Right lobe of liver (tissue), 6 donors: Measurements from ENCODE around the gene SGCE. TPM values are rescaled to one million over a fixed set of nuclear protein-coding genes. Genes with fewer than 3 reads are reported as not detected.

Experiments used
- ATAC-seq, 4 donors: fragments of 200-7000 bp; cut with Tn5 transposase; one replicate each; pipeline ENCODE4 v1.9.1; 2020; ENCODE audit warnings: mild to moderate bottlenecking in 4 of 4, moderate library complexity in 4 of 4
- DNase-seq, 3 donors: peaks; one replicate each; pipeline ENCODE4 v3.0.0-alpha.2; 2020
- H3K27ac ChIP-seq, 3 donors: fragments of 200-600 bp; one replicate each; pipeline ENCODE4 v1.8.0; 2022
- H3K27me3 ChIP-seq, 2 donors: fragments of 200-600 bp; one replicate each; pipeline ENCODE4 v1.8.0; 2022
- H3K36me3 ChIP-seq, 4 donors: fragments of 200-600 bp; sonication (generic) in 1 of 4; one replicate each; pipeline versions ENCODE4 v1.5.1 to v1.8.0; 2017 to 2022; ENCODE audit warnings: control low read depth in 1 of 4
- H3K4me1 ChIP-seq, 4 donors: fragments of 200-600 bp; sonication (generic) in 1 of 4; one replicate each; pipeline versions ENCODE4 v1.5.1 to v1.8.0; 2017 to 2022; ENCODE audit warnings: control low read depth in 1 of 4
- H3K4me3 ChIP-seq, 3 donors: fragments of 200-600 bp; one replicate each; pipeline ENCODE4 v1.8.0; 2022
- H3K9me3 ChIP-seq, 4 donors: fragments of 200-600 bp; sonication (generic) in 1 of 4; one replicate each; pipeline versions ENCODE4 v1.5.1 to v1.8.0; 2017 to 2022; ENCODE audit warnings: control low read depth in 1 of 4
- POLR2A ChIP-seq: fragments of 450-650 bp; IDR thresholded peaks from one replicate; pipeline ENCODE4 v1.6.1; 2017; ENCODE audit warnings: antibody characterized with exemption, mild to moderate bottlenecking
- WGBS: methylation state at CpG from one replicate; pipeline ENCODE4 v1.1.6; 2018; ENCODE audit warnings: low coverage, low lambda C conversion rate; ENCODE audit not compliant: insufficient coverage; ENCODE audit errors: missing lambda C conversion rate; 5-methylcytosine and 5-hydroxymethylcytosine counted together
- intact Hi-C, 2 donors: fragments of 100-400 bp; cut with DNase I; formaldehyde crosslinking; loops; one replicate each; pipeline versions ENCODE4 v1.11.2 to v1.14.1; 2022
- total RNA-seq, 6 experiments: library from RNA; depleted of rRNA in 2 of 6; stranded (reverse); fragments of >200 nt in 2 of 6; fragmentation: NEBNext Ultra II Directional in 3 of 6; extraction: Animal tissue kit (Norgen Biotek cat#: 25700) in 3 of 6; gene quantifications; one replicate each; pipeline versions ENCODE4 v1.1.0 to v1.2.4, GENCODE V29; 2016 to 2023
- TF ChIP-seq, protein P1 (sequence below), 4 donors: fragments of 200-600 bp in 3 of 4; fragments of 450-650 bp in 1 of 4; IDR thresholded peaks; one replicate each; pipeline versions ENCODE4 v1.5.1 to v1.8.0; 2016 to 2022; ENCODE audit warnings: antibody characterized with exemption in 4 of 4, mild to moderate bottlenecking in 2 of 4
- donor health status: DM: no; HTN: yes; CAD: no.
- donor health status: DM: no; HTN: no; CAD: no.
- donor health status: DM: no; HTN: no; CAD: no.
- donor health status: DM: no; HTN: yes; CAD: no.
- donor health status: DM: no; HTN: yes; CAD: no.

The SGCE gene
- total RNA-seq, 6 experiments from 2014 or later, result 4.2 to 17.8 (median 14.8) TPM

GRCh38 chr7:94612253-94612652 is 43.7 kb downstream of the SGCE start:
- no peak overlapping the region for H3K27ac ChIP-seq
- no peak for TF ChIP-seq POLR2A
- TF ChIP-seq, protein P1, sequence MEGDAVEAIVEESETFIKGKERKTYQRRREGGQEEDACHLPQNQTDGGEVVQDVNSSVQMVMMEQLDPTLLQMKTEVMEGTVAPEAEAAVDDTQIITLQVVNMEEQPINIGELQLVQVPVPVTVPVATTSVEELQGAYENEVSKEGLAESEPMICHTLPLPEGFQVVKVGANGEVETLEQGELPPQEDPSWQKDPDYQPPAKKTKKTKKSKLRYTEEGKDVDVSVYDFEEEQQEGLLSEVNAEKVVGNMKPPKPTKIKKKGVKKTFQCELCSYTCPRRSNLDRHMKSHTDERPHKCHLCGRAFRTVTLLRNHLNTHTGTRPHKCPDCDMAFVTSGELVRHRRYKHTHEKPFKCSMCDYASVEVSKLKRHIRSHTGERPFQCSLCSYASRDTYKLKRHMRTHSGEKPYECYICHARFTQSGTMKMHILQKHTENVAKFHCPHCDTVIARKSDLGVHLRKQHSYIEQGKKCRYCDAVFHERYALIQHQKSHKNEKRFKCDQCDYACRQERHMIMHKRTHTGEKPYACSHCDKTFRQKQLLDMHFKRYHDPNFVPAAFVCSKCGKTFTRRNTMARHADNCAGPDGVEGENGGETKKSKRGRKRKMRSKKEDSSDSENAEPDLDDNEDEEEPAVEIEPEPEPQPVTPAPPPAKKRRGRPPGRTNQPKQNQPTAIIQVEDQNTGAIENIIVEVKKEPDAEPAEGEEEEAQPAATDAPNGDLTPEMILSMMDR (IDR thresholded peaks at IDR 0.05), result no peak
- H3K4me3 ChIP-seq, result no peak overlapping the region
- no peaks in the 10 kb centered on the region for H3K36me3 ChIP-seq
- DNase-seq, result no peak
- no peak for ATAC-seq
- 100% methylated on average over 1 of the region's 1 CpG for WGBS
- no peaks in the 10 kb centered on the region for H3K27me3 ChIP-seq
- no peaks in the 10 kb centered on the region for H3K4me1 ChIP-seq
- intact Hi-C loops, result no loop called here
- no peaks in the 10 kb centered on the region for H3K9me3 ChIP-seq

GRCh38 chr7:94609561-94609960 is 46.4 kb downstream of the SGCE start:
- Histone ChIP-seq H3K27ac (no peak overlapping the region), H3K9me3 (no peaks in the 10 kb centered on the region), H3K27me3 (no peaks in the 10 kb centered on the region), H3K4me3 (no peak overlapping the region), H3K4me1 (no peaks in the 10 kb centered on the region), H3K36me3 (no peaks in the 10 kb centered on the region)
- DNase-seq (no peak), ATAC-seq (no peak)
- WGBS, result 74% methylated on average over 2 of the region's 2 CpGs
- TF ChIP-seq, protein P1 (IDR thresholded peaks at IDR 0.05), result no peak
- TF ChIP-seq POLR2A, result no peak
- intact Hi-C loops, result no loop called here

DNA sequence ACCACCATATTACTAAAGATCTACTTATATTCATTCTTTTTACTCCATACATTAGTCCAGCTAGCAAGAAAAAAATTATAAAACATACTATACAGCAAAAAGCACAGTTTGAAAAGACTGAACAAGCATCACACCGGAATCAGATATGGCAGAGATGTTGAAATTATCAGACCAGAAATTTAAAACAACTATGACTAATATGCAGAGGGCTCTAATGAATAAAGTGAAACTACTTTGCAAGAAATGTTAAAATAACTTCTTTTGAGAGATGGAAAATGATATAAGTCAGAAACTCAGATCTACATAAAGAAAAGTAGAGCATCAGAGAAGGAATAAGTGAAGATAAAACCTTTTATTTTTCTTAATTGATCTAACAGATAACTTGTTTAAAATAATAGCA is 50.9 kb downstream of the SGCE start:
- Histone ChIP-seq H3K36me3 (no peaks in the 10 kb centered on the region), H3K27ac (no peak overlapping the region), H3K9me3 (no peaks in the 10 kb centered on the region), H3K4me1 (no peaks in the 10 kb centered on the region), H3K4me3 (no peak overlapping the region), H3K27me3 (no peaks in the 10 kb centered on the region)
- intact Hi-C loops, result no loop called here
- no peak for TF ChIP-seq POLR2A
- TF ChIP-seq, protein P1 (IDR thresholded peaks at IDR 0.05), result no peak
- WGBS, result 80% methylated on average over 1 of the region's 1 CpG
- no peak for DNase-seq
- ATAC-seq, result no peak

GRCh38 chr7:94602181-94602580 is 53.8 kb downstream of the SGCE start:
- H3K4me1 ChIP-seq, result no peaks in the 10 kb centered on the region
- H3K4me3 ChIP-seq, result no peak overlapping the region
- H3K27me3 ChIP-seq, result no peaks in the 10 kb centered on the region
- intact Hi-C loops, result no loop called here
- H3K36me3 ChIP-seq, result peaks cover 0 to 4% (median 0%) of the 10 kb centered on the region in 4 donors
- no peak for ATAC-seq
- WGBS, result 100% methylated on average over 1 of the region's 1 CpG
- DNase-seq, result no peak
- no peaks in the 10 kb centered on the region for H3K9me3 ChIP-seq
- H3K27ac ChIP-seq, result no peak overlapping the region
- no peak for TF ChIP-seq POLR2A
- TF ChIP-seq, protein P1 (IDR thresholded peaks at IDR 0.05), result no peak

DNA sequence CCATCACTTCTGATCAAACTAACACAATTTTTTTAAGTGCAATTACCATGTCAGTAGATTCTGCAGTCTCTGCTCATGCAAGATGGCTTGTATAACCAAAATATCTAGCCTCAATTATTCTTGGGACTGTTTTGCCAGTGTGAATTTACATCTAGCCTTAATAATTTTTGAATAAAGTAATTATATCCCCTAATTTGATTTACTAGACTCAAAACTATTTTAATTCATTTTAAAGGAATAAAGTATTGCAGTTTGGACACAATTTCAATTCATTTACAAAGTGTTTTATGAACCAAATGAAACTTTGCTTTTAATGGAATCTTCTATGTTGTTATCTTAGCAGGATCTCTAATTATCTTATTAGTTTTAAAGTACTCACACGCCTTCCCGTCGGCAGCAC is 55.7 kb downstream of the SGCE start:
- Histone ChIP-seq H3K27me3 (no peaks in the 10 kb centered on the region), H3K4me1 (peaks cover 0 to 5% (median 1%) of the 10 kb centered on the region in 4 donors), H3K4me3 (no peak overlapping the region), H3K9me3 (no peaks in the 10 kb centered on the region), H3K36me3 (peaks cover 0 to 4% (median 0%) of the 10 kb centered on the region in 4 donors), H3K27ac (no peak overlapping the region)
- 98% methylated on average over 3 of the region's 3 CpGs for WGBS
- DNase-seq, result no peak
- TF ChIP-seq, protein P1 (IDR thresholded peaks at IDR 0.05), result no peak
- intact Hi-C loops, result no loop called here
- ATAC-seq, result no peak
